HK-2 (cell line): ENCODE results near the gene TMEM131L.

Experiments used
- DNase-seq: peaks from one replicate; pipeline ENCODE4 v3.0.0-alpha.2; 2018; ENCODE audit not compliant: unreplicated experiment

TMEM131L gene

GRCh38 chr4:153523164-153523796, 57.1 kb downstream of the TMEM131L start:
- no peak for DNase-seq

- DNase-seq: no peak
Measured at GRCh38 chr4:153523941-153524386, 57.8 kb downstream of the TMEM131L start.

GRCh38 chr4:153524682-153525081, 58.5 kb downstream of the TMEM131L start:
- no peak for DNase-seq

GRCh38 chr4:153527690-153528089, 61.5 kb downstream of the TMEM131L start:
- no peak for DNase-seq

- DNase-seq: no peak
Measured at GRCh38 chr4:153528705-153529485, 62.7 kb downstream of the TMEM131L start.

- DNase-seq: no peak
Measured at GRCh38 chr4:153529646-153530045, 63.5 kb downstream of the TMEM131L start.

GRCh38 chr4:153530284-153530999, 64.3 kb downstream of the TMEM131L start:
- DNase-seq: no peak

- DNase-seq: no peak
Measured at GRCh38 chr4:153531000-153531358, 64.8 kb downstream of the TMEM131L start.

GRCh38 chr4:153531976-153532626, 65.9 kb downstream of the TMEM131L start:
- no peak for DNase-seq

- DNase-seq: no peak
Measured at GRCh38 chr4:153532636-153533035, 66.5 kb downstream of the TMEM131L start.

GRCh38 chr4:153533387-153533786, 67.2 kb downstream of the TMEM131L start:
- no peak for DNase-seq

- DNase-seq: no peak
Measured at GRCh38 chr4:153534792-153535629, 68.9 kb downstream of the TMEM131L start.

GRCh38 chr4:153535772-153536513, 69.8 kb downstream of the TMEM131L start:
- no peak for DNase-seq

- DNase-seq: no peak
Measured at GRCh38 chr4:153537493-153537960, 71.4 kb downstream of the TMEM131L start.

GRCh38 chr4:153538487-153539357, 72.6 kb downstream of the TMEM131L start:
- DNase-seq: no peak

- DNase-seq: no peak
Measured at GRCh38 chr4:153539422-153539821, 73.3 kb downstream of the TMEM131L start.

GRCh38 chr4:153541456-153542096, 75.4 kb downstream of the TMEM131L start:
- DNase-seq: peak; percentile 35

- no peak for DNase-seq
Measured at GRCh38 chr4:153542131-153542530, 76.0 kb downstream of the TMEM131L start.

GRCh38 chr4:153542834-153543233, 76.7 kb downstream of the TMEM131L start:
- DNase-seq: no peak
